HepG2 (cell line): ENCODE results near the gene WLS. TPM values are rescaled to one million over a fixed set of nuclear protein-coding genes. Genes with fewer than 3 reads are reported as not detected.

Source experiments
- HNRNPLL ChIP-seq: fragments of 200-400 bp; formaldehyde crosslinking; IDR thresholded peaks from 2 replicates; pipeline ENCODE4 v1.6.1; 2017; ENCODE audit warnings: mild to moderate bottlenecking, low read depth, low read length; ENCODE audit not compliant: poor library complexity, severe bottlenecking
- IRF9 ChIP-seq: sonication (generic); formaldehyde crosslinking; IDR thresholded peaks from 2 replicates; pipeline ENCODE4 v1.8.0; 2022; ENCODE audit warnings: missing genetic modification reagents, mild to moderate bottlenecking, borderline replicate concordance
- MAFF ChIP-seq: IDR thresholded peaks from 2 replicates; pipeline ENCODE4 v1.6.1; 2011; ENCODE audit warnings: low read depth, low read length, improper control_type of control experiment
- MLXIP ChIP-seq: sonication (generic); formaldehyde crosslinking; IDR thresholded peaks from 2 replicates; pipeline ENCODE4 v1.9.0; 2021; ENCODE audit warnings: missing genetic modification reagents, borderline replicate concordance
- NCOA2 ChIP-seq: sonication (generic); formaldehyde crosslinking; IDR thresholded peaks from 2 replicates; pipeline ENCODE4 v1.8.0; 2022; ENCODE audit warnings: inconsistent platforms
- SSRP1 ChIP-seq: IDR thresholded peaks from 2 replicates; pipeline ENCODE4 v1.6.1; 2016; ENCODE audit warnings: control low read depth
- ZBTB43 ChIP-seq: sonication (generic); formaldehyde crosslinking; conservative IDR thresholded peaks from 2 replicates; pipeline ENCODE4 v1.4.0; 2020; ENCODE audit warnings: missing genetic modification reagents
- ZFP62 ChIP-seq: sonication (generic); formaldehyde crosslinking; IDR thresholded peaks from 2 replicates; pipeline ENCODE4 v1.4.0; 2020; ENCODE audit warnings: missing genetic modification reagents
- ZNF362 ChIP-seq: sonication (generic); formaldehyde crosslinking; IDR thresholded peaks from 2 replicates; pipeline ENCODE4 v1.4.0; 2020; ENCODE audit warnings: missing genetic modification reagents, mild to moderate bottlenecking, borderline replicate concordance
- ZNF740 ChIP-seq: sonication (generic); formaldehyde crosslinking; IDR thresholded peaks from 2 replicates; pipeline ENCODE4 v1.4.0; 2020; ENCODE audit warnings: missing genetic modification reagents
- ZNF782 ChIP-seq: sonication (generic); formaldehyde crosslinking; IDR thresholded peaks from 2 replicates; pipeline ENCODE4 v1.4.0; 2020; ENCODE audit warnings: missing genetic modification reagents, mild to moderate bottlenecking, borderline replicate concordance
- ZNF788 ChIP-seq: sonication (generic); formaldehyde crosslinking; IDR thresholded peaks from 2 replicates; pipeline ENCODE4 v1.5.0; 2020; ENCODE audit warnings: mild to moderate bottlenecking, missing genetic modification reagents, borderline replicate concordance
- polyA plus RNA-seq, 8 experiments: library from polyadenylated mRNA; depleted of rRNA in 3 of 8; stranded (reverse) in 7 of 8; unstranded in 1 of 8; fragments of >200 nt; fragmentation: Illumina TruSeq in 4 of 8; extraction: Trizol in 4 of 8; gene quantifications; 2 replicates each; pipeline versions ENCODE4 v1.2.1 to v1.2.3, GENCODE V29; 2011 to 2016; ENCODE audit warnings: low read depth in 4 of 8, missing spikeins in 1 of 8, mixed read lengths in 1 of 8; ENCODE audit not compliant: insufficient read depth in 1 of 8
- total RNA-seq, 5 experiments: library from RNA; depleted of rRNA; stranded (reverse); fragments of >200 nt; fragmentation: Illumina TruSeq; extraction: Trizol; gene quantifications; 2 replicates each; pipeline ENCODE4 v1.2.3, GENCODE V29; 2016; ENCODE audit warnings: low read depth in 1 of 5

WLS gene
- total and polyA plus RNA-seq, 2 of the 13 experiments (the other 11 are each of a cell fraction or from before 2014, with no cell fraction given): not detected

GRCh38 chr1:68221001-68221979, 11.0 kb downstream of the WLS start (continued):
- TF ChIP-seq IRF9 (CRISPR knock-in tag): no peak
- TF ChIP-seq MAFF: no peak
- no peak for TF ChIP-seq ZNF788 (CRISPR knock-in tag)
- TF ChIP-seq HNRNPLL: no peak
- TF ChIP-seq ZNF782 (CRISPR knock-in tag): no peak
- no peak for TF ChIP-seq ZNF362 (CRISPR knock-in tag)
- no peak for TF ChIP-seq NCOA2
- no peak for TF ChIP-seq ZNF740 (CRISPR knock-in tag)
- TF ChIP-seq ZBTB43 (CRISPR knock-in tag): no peak
- no peak for TF ChIP-seq ZFP62 (CRISPR knock-in tag)
- no peak for TF ChIP-seq SSRP1 (CRISPR knock-in tag)
- TF ChIP-seq MLXIP: no peak
